Measurements from ENCODE around the gene GEN1. TPM values are rescaled to one million over a fixed set of nuclear protein-coding genes. Genes with fewer than 3 reads are reported as not detected.

The GEN1 gene
- total RNA-seq, 4 donors from 2014 or later = 4.7 to 21.6 (median 6.6) TPM

- intact Hi-C loops (cut with DNase I; ENCODE audit: low total_unique reads) = no loop called here
- H3K27me3 ChIP-seq = no peaks in the 10 kb centered on the region
- no peak overlapping the region for H3K4me3 ChIP-seq
- TF ChIP-seq CTCF (IDR thresholded peaks at IDR 0.05) = no peak
- no peak for TF ChIP-seq POLR2A (IDR thresholded peaks at IDR 0.05)
- no peaks in the 10 kb centered on the region for H3K4me1 ChIP-seq
- DNase-seq = no peak
- no peaks in the 10 kb centered on the region for H3K36me3 ChIP-seq
- H3K27ac ChIP-seq = no peak overlapping the region
- H3K9me3 ChIP-seq = no peaks in the 10 kb centered on the region
These were observed 6.1 kb upstream of the GEN1 start for GRCh38 chr2:17747684-17748452.

- no peak overlapping the region for H3K4me3 ChIP-seq
- TF ChIP-seq CTCF (IDR thresholded peaks at IDR 0.05) (no peak), POLR2A (IDR thresholded peaks at IDR 0.05) (no peak)
- intact Hi-C loops (cut with DNase I; ENCODE audit: low total_unique reads) = no loop called here
These were observed 5.2 kb upstream of the GEN1 start for GRCh38 chr2:17748745-17749144.

GRCh38 chr2:17749753-17750438, 4.0 kb upstream of the GEN1 start:
- no peaks in the 10 kb centered on the region for H3K9me3 ChIP-seq
- DNase-seq = no peak
- H3K36me3 ChIP-seq = no peaks in the 10 kb centered on the region
- intact Hi-C loops (cut with DNase I; ENCODE audit: low total_unique reads) = no loop called here
- no peak overlapping the region for H3K4me3 ChIP-seq
- peaks cover 4 to 7% of the 10 kb centered on the region in 2 donors for H3K4me1 ChIP-seq
- no peaks in the 10 kb centered on the region for H3K27me3 ChIP-seq
- TF ChIP-seq POLR2A (IDR thresholded peaks at IDR 0.05) = no peak
- TF ChIP-seq CTCF (IDR thresholded peaks at IDR 0.05) = no peak
- H3K27ac ChIP-seq = no peak overlapping the region

More at GRCh38 chr2:17748745-17749144, 5.2 kb upstream of the GEN1 start:
- Histone ChIP-seq H3K27me3 (no peaks in the 10 kb centered on the region), H3K9me3 (no peaks in the 10 kb centered on the region), H3K4me1 (no peaks in the 10 kb centered on the region), H3K27ac (no peak overlapping the region), H3K36me3 (no peaks in the 10 kb centered on the region)
- DNase-seq = no peak

GRCh38 chr2:17752246-17752645, 1.7 kb upstream of the GEN1 start:
- H3K4me3 ChIP-seq = no peak overlapping the region
- no peak overlapping the region for H3K27ac ChIP-seq
- H3K4me1 ChIP-seq = peaks cover 4 to 8% of the 10 kb centered on the region in 2 donors
- no peaks in the 10 kb centered on the region for H3K27me3 ChIP-seq
- TF ChIP-seq CTCF (IDR thresholded peaks at IDR 0.05) (no peak), POLR2A (IDR thresholded peaks at IDR 0.05) (no peak)
- no peak for DNase-seq
- intact Hi-C loops (cut with DNase I; ENCODE audit: low total_unique reads) = no loop called here
- H3K36me3 ChIP-seq = no peaks in the 10 kb centered on the region
- H3K9me3 ChIP-seq = no peaks in the 10 kb centered on the region

Data from uterus (tissue), 4 donors.